BJ (cell line): ENCODE measurements around the gene STARD10. TPM values are rescaled to one million over a fixed set of nuclear protein-coding genes. Genes with fewer than 3 reads are reported as not detected.

Experiments used
- CTCF ChIA-PET: fragments of 350-600 bp; formaldehyde crosslinking; extraction: SDS; loops from one replicate; lab custom pipeline; 2021; ENCODE audit warnings: antibody characterized with exemption, inconsistent platforms; lab: Yijun Ruan, JAX
- POLR2A ChIA-PET: fragments of 300-600 bp; sonication (Branson Sonifier 250); formaldehyde crosslinking; extraction: SDS; loops from one replicate; lab custom pipeline; 2021; ENCODE audit warnings: antibody characterized with exemption; lab: Charles Lee
- DNase-seq: peaks from one replicate; pipeline ENCODE4 v3.0.0-alpha.2; 2011; ENCODE audit warnings: low read depth
- H3K27me3 ChIP-seq: 2 replicates; pipeline ENCODE4 v1.6.0; 2011; ENCODE audit warnings: low read length; ENCODE audit not compliant: control insufficient read depth, insufficient read depth
- H3K36me3 ChIP-seq: 2 replicates; pipeline ENCODE4 v1.5.1; 2011; ENCODE audit warnings: low read length; ENCODE audit not compliant: control insufficient read depth, insufficient read depth
- H3K4me3 ChIP-seq: 2 replicates; pipeline ENCODE4 v1.5.1; 2011; ENCODE audit warnings: low read depth, mild to moderate bottlenecking, control low read depth, low read length
- CTCF ChIP-seq: IDR thresholded peaks from 2 replicates; pipeline ENCODE4 v1.5.1; 2011; ENCODE audit warnings: low read depth, mild to moderate bottlenecking, control low read depth, inconsistent platforms, low read length, moderate library complexity; ENCODE audit not compliant: insufficient read depth
- polyA plus RNA-seq: library from polyadenylated mRNA; depleted of rRNA; stranded (reverse); fragments of >200 nt; gene quantifications from 2 replicates; pipeline ENCODE4 v1.2.3, GENCODE V29; 2011

STARD10 gene
- polyA plus RNA-seq, 1 experiment, result 37.1 TPM

- Histone ChIP-seq H3K4me3 (no peak overlapping the region), H3K27me3 (no peaks in the 10 kb centered on the region), H3K36me3 (peaks cover 9% of the 10 kb centered on the region)
- no peak for TF ChIP-seq CTCF
- CTCF ChIA-PET, result interaction anchor here (14.8 kb wide), 1 partner anchor 74 kb away, joined by 139 read pairs; the partner anchor contains the start of gene STARD10
- no peak for DNase-seq
- POLR2A ChIA-PET, result no interaction called here
These were observed 74.3 kb downstream of the STARD10 start for GRCh38 chr11:72719551-72719950.

- ChIA-PET CTCF (interaction anchor here (1.6 to 14.8 kb wide), 2 partner anchors 35 to 74 kb away, joined by 8 to 139 read pairs; partner anchors contain the start of gene STARD10), POLR2A (no interaction called here)
- H3K27me3 ChIP-seq, result no peaks in the 10 kb centered on the region
These were observed 74.7 kb downstream of the STARD10 start for GRCh38 chr11:72719144-72719543.

GRCh38 chr11:72718101-72718501, 75.7 kb downstream of the STARD10 start:
- CTCF ChIA-PET, result interaction anchor here (1.6 to 14.8 kb wide), 2 partner anchors 34 to 75 kb away, joined by 8 to 139 read pairs; partner anchors contain the start of gene STARD10

More at GRCh38 chr11:72719144-72719543, 74.7 kb downstream of the STARD10 start:
- TF ChIP-seq CTCF, result no peak
- Histone ChIP-seq H3K36me3 (peaks cover 9% of the 10 kb centered on the region), H3K4me3 (no peak overlapping the region)
- DNase-seq, result no peak

GRCh38 chr11:72716788-72717435, 76.9 kb downstream of the STARD10 start:
- ChIA-PET POLR2A (no interaction called here), CTCF (interaction anchor here (1.5 to 1.9 kb wide), 4 partner anchors 8 to 114 kb away, joined by 4 to 8 read pairs (median 6); no protein-coding TSS in a partner anchor)
- peaks cover 10% of the 10 kb centered on the region for H3K36me3 ChIP-seq
- no peak overlapping the region for H3K4me3 ChIP-seq
- DNase-seq, result no peak
- H3K27me3 ChIP-seq, result no peaks in the 10 kb centered on the region
- no peak for TF ChIP-seq CTCF

More at GRCh38 chr11:72718101-72718501, 75.7 kb downstream of the STARD10 start:
- DNase-seq, result no peak
- POLR2A ChIA-PET, result no interaction called here
- peaks cover 10% of the 10 kb centered on the region for H3K36me3 ChIP-seq
- H3K27me3 ChIP-seq, result no peaks in the 10 kb centered on the region
- H3K4me3 ChIP-seq, result no peak overlapping the region
- TF ChIP-seq CTCF, result no peak

- Histone ChIP-seq H3K36me3 (peaks cover 11% of the 10 kb centered on the region), H3K27me3 (no peaks in the 10 kb centered on the region), H3K4me3 (no peak overlapping the region)
- TF ChIP-seq CTCF, result no peak
- DNase-seq, result no peak
- POLR2A ChIA-PET, result no interaction called here
- CTCF ChIA-PET, result interaction anchor here (1.5 to 1.9 kb wide), 4 partner anchors 9 to 115 kb away, joined by 4 to 8 read pairs (median 6); no protein-coding TSS in a partner anchor
These were observed 77.6 kb downstream of the STARD10 start for GRCh38 chr11:72716290-72716689.
